GM12892 (cell line): Measurements from ENCODE around the gene LRATD1.

Experiments used
- POLR2A ChIP-seq: IDR thresholded peaks from 2 replicates; pipeline ENCODE4 v1.6.1; 2011; ENCODE audit warnings: low read depth, low read length, control low read depth
- POLR2AphosphoS5 ChIP-seq: IDR thresholded peaks from 2 replicates; pipeline ENCODE4 v1.6.1; 2011; ENCODE audit warnings: low read depth, low read length, control low read depth

GRCh38 chr2:14602309-14602708 is 30.2 kb upstream of the LRATD1 start:
- TF ChIP-seq POLR2A (no peak), POLR2AphosphoS5 (no peak)
